Osteocyte (in vitro differentiated cells): ENCODE measurements around the gene CREB5. TPM values are rescaled to one million over a fixed set of nuclear protein-coding genes. Genes with fewer than 3 reads are reported as not detected.

Experiments
- DNase-seq: peaks from one replicate; pipeline ENCODE4 v3.0.0; 2021; ENCODE audit warnings: mixed read lengths; ENCODE audit not compliant: unreplicated experiment; ENCODE audit errors: extremely low spot score
- H3K27ac Mint-ChIP-seq: one replicate; pipeline ENCODE4 v1.8.0; 2021; ENCODE audit warnings: mild to moderate bottlenecking, mixed read lengths; ENCODE audit not compliant: unreplicated experiment
- H3K27me3 Mint-ChIP-seq: one replicate; pipeline ENCODE4 v1.8.0; 2021; ENCODE audit warnings: mixed read lengths; ENCODE audit not compliant: unreplicated experiment
- H3K36me3 Mint-ChIP-seq: one replicate; pipeline ENCODE4 v1.8.0; 2021; ENCODE audit warnings: mixed read lengths; ENCODE audit not compliant: unreplicated experiment
- H3K4me1 Mint-ChIP-seq: one replicate; pipeline ENCODE4 v1.8.0; 2021; ENCODE audit warnings: mixed read lengths; ENCODE audit not compliant: unreplicated experiment
- H3K4me3 Mint-ChIP-seq: one replicate; pipeline ENCODE4 v1.8.0; 2021; ENCODE audit warnings: mild to moderate bottlenecking, moderate library complexity, mixed read lengths; ENCODE audit not compliant: unreplicated experiment
- H3K9me3 Mint-ChIP-seq: one replicate; pipeline ENCODE4 v1.8.0; 2021; ENCODE audit warnings: mixed read lengths; ENCODE audit not compliant: unreplicated experiment
- CTCF ChIP-seq: fragments of 200-600 bp; sonication (generic); IDR thresholded peaks from 2 replicates; pipeline ENCODE4 v1.5.0; 2021; ENCODE audit warnings: antibody characterized with exemption, mild to moderate bottlenecking, moderate library complexity
- total RNA-seq: library from RNA; stranded (reverse); gene quantifications from 2 replicates; pipeline ENCODE4 v1.2.1, GENCODE V29; 2021

The CREB5 gene
- total RNA-seq, 1 donor from 2014 or later, result 7.5 TPM

- Mint-ChIP-seq H3K9me3 (no peaks in the 10 kb centered on the region), H3K4me3 (no peak overlapping the region), H3K36me3 (no peaks in the 10 kb centered on the region), H3K27ac (no peak overlapping the region), H3K27me3 (no peaks in the 10 kb centered on the region), H3K4me1 (peaks cover 2% of the 10 kb centered on the region)
- no peak for DNase-seq
- no peak for TF ChIP-seq CTCF
Measured at GRCh38 chr7:28759475-28759971, 347.2 kb downstream of the CREB5 start.

GRCh38 chr7:28761505-28761904 is 349.2 kb downstream of the CREB5 start:
- TF ChIP-seq CTCF, result no peak
- Mint-ChIP-seq H3K9me3 (no peaks in the 10 kb centered on the region), H3K27ac (no peak overlapping the region), H3K27me3 (no peaks in the 10 kb centered on the region), H3K4me1 (no peaks in the 10 kb centered on the region), H3K4me3 (no peak overlapping the region), H3K36me3 (no peaks in the 10 kb centered on the region)
- DNase-seq, result no peak

DNA sequence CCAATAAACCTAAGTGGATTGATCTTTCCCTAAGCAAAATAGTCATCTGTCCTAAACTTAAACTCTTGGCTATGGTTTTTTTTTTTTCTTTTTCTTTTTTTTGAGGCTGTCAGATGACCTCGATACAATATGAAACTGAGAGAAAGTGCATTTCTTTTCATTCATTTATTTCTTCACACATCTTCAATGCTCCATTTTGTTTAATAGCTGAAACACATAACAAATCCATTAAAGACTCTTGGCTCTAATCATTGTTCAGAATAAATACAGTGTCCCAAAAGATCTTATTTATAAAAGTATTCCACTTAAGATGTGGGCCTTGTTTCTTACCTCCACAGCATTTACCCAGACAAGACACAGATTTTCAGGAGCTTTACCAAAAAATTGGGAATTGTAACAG is 350.3 kb downstream of the CREB5 start:
- no peaks in the 10 kb centered on the region for H3K9me3 Mint-ChIP-seq
- H3K27me3 Mint-ChIP-seq, result no peaks in the 10 kb centered on the region
- no peaks in the 10 kb centered on the region for H3K4me1 Mint-ChIP-seq

GRCh38 chr7:28766359-28766758 is 354.0 kb downstream of the CREB5 start:
- no peaks in the 10 kb centered on the region for H3K27me3 Mint-ChIP-seq
- H3K27ac Mint-ChIP-seq, result no peak overlapping the region
- no peaks in the 10 kb centered on the region for H3K36me3 Mint-ChIP-seq
- no peak for TF ChIP-seq CTCF
- DNase-seq, result no peak
- peaks cover 5% of the 10 kb centered on the region for H3K4me1 Mint-ChIP-seq
- no peaks in the 10 kb centered on the region for H3K9me3 Mint-ChIP-seq
- H3K4me3 Mint-ChIP-seq, result no peak overlapping the region

More for the DNA sequence above, 350.3 kb downstream of the CREB5 start:
- no peak for TF ChIP-seq CTCF
- Mint-ChIP-seq H3K4me3 (no peak overlapping the region), H3K36me3 (no peaks in the 10 kb centered on the region), H3K27ac (no peak overlapping the region)
- DNase-seq, result no peak

GRCh38 chr7:28767356-28767755 is 355.0 kb downstream of the CREB5 start:
- Mint-ChIP-seq H3K27me3 (no peaks in the 10 kb centered on the region), H3K27ac (no peak overlapping the region), H3K9me3 (no peaks in the 10 kb centered on the region), H3K36me3 (peaks cover 4% of the 10 kb centered on the region), H3K4me3 (no peak overlapping the region), H3K4me1 (peaks cover 5% of the 10 kb centered on the region)
- TF ChIP-seq CTCF, result no peak
- DNase-seq, result no peak
